HEK293T (cell line): ENCODE results near the gene MCF2L.

Experiments
- ELF4 ChIP-seq: fragments of 450-650 bp; IDR thresholded peaks from 2 replicates; pipeline ENCODE4 v1.6.1; 2017; ENCODE audit warnings: antibody characterized with exemption
- L3MBTL2 ChIP-seq: fragments of 450-650 bp; conservative IDR thresholded peaks from 2 replicates; pipeline ENCODE4 v1.6.1; 2016; ENCODE audit warnings: mild to moderate bottlenecking
- SP1 ChIP-seq: fragments of 450-650 bp; IDR thresholded peaks from 2 replicates; pipeline ENCODE4 v1.6.1; 2017

DNA sequence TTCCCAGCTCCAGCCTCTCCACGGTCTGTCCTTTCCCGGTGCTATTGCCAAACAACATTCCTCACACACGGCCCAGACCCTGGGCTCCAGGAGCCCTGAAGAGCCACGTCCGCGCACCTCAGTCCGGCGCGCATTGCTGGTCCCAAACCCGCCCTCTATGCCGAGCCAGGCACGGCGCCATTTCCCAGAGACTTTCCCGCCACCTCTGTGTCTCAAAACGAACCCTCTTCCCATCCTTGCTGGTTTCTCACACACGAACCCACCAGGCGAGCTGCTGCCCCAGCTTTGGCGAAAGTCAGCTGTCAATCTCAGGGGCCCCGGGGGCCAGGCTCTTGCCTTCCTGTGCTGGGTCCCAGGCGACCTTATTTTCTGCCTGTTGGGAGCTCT, 108.5 kb downstream of the MCF2L start:
- TF ChIP-seq SP1 (no peak), ELF4 (no peak), L3MBTL2 (no peak)
